ENCODE data around the gene LEMD1.
"Not testable (repeated sequence)": the region's sequence is repeated elsewhere in the genome, so short reads cannot be mapped to it uniquely, and the experiment has no call there.

The LEMD1 gene

DNA sequence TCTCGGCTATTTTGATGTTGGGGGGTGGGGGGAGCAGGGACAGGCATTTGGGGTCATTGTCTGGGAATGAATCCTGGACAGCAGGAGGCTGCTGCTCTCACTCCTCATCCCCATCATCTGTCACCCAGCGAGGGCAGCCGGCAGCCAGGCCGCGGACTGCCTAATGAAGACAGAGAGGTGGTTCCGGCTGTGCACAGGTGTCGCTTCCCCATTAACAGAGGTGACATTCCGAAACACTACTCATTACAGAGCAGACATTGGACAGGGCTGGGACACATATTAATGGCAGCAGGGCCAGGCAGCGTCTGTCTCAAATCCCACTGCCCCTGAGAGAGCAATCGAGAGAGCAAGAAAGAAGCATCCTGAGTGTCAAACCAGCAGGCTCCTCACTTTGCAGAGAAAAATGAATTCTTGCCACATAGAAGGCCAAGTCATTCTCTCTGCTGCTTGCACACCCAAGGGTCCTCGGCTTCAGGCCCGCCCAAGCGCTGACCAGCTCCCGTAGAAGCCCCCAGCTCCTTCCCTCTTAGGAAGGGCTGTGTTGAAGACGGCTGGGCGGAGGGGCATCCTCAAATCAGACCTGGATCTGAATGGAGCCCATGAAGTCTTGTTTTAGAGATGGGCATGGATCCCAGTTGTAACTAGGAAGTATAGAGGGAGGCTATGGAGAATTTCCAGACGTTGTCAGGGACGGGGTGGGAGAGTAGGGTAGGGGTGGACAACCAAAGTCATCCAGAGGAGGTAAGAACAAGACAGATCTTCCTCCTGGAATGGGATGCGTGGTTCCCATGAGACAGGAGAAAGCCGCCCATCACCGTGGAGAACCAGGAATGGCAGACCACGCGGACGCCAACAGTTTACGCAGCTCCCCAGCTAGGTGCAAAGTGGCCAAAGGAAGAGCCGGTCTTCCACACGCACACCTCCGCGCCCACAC, 8.2 kb upstream of the LEMD1 start:
- no peak for DNase-seq (ENCODE audit: low read depth)

DNA sequence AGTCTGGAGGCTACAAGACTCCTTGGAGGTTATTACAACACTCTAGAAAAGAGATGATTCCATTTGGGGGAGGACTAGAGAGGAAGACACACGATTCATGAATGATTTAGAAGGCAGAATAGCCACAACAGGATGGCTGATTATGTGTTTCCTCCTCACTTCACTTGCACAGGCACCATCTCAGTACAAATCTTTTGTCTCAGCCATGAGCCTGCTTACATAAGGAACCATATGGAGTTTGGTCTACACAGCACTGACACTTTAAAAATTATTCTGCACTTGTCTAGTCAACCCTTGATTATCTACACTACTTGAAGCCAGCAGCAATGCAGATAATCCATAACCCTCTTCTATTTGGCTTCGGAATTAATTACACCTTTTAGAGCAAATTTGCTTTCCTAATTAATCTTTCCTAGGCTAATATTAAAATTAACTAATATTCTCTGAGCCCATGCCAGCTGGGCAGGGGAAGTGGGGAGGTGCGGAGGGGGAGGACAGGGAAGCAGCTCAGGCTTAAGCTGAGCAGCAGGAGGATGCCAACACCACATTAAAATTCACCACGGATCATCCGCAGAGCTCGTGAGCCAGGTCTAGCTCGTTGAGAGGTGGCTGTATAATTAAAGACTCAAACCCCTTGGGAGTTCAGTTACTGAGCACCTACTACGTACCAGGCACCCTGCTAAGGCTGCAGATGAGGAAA, 3.2 kb upstream of the LEMD1 start:
- DNase-seq (ENCODE audit: low read depth), result no peak

DNA sequence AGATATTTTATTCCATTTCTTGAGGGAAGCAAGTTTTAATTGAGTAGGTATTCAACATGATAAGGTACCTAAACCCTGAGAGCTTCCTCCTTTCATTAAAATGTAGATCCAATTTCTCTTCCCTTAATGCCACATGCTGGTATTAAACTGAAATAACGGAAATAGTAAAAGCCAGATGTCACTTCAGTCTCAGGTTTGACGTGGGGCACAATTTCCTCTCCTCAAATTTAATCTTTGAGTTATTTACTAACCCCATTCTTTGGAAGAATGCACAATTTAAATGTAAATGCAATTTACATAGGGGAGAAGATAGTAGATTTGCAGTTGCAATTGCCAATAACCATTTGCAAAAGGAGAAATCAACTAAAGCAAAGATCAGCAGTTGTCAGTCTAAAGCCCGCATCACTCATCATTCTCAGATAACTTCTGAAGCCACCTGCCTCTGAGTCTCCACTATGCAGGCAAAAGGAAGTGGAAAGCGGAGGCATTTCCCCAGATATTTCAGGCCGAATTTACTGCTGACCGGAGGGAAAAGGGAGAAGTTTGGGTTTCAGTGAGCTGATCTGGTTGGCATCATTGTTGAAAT, 2.1 kb upstream of the LEMD1 start:
- no peak for DNase-seq (ENCODE audit: low read depth)

DNA sequence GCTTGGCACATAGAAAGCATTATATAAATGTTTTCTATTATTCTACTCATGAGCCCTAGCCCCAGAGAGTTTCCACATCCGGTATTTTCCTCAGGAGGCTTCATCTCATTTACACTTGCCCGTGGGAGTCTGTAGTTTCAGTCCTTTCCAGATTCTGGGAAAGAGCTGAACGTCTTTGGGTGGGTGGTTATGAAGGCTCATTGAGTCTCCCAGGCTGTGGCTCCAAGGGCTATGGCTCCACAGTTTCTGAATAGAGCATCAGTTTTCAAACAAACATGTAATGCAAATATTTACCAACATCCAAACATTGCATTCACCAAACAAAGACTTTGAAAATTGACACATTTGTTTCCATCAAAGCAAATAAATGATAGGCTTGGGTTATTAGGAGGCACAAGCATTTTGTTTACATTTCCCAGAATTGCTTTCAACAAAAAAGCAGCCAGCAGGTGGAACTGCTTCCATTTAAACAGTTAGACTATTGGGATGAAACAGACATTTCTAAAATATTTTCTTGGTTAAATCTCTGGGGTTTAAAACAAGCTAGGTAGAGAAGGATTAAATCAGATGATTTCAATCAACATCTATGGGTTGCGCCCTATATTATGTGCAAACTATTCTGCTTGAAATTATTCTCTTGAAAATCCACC, 1.3 kb upstream of the LEMD1 start:
- no peak for DNase-seq (ENCODE audit: low read depth)

DNA sequence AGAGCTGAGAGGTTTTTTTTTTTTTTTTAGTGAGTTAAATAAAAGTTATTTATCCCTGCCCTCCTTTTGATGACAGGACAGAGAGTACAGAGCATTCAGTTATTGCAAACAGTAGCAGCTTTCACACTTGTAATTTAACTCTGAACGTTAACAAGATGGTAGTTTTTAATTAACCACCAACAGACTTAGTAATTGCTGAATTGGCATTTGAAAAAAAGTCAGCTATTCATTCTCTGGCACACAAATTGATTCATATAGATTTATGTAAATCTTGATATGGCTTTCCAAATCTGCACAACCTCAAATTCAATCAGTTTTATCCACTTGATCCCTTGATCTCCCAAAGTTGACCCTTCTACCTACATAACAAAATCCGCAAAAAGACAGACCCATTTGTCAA, 918 bp downstream of the LEMD1 start:
- no peak for DNase-seq (ENCODE audit: low read depth)

DNA sequence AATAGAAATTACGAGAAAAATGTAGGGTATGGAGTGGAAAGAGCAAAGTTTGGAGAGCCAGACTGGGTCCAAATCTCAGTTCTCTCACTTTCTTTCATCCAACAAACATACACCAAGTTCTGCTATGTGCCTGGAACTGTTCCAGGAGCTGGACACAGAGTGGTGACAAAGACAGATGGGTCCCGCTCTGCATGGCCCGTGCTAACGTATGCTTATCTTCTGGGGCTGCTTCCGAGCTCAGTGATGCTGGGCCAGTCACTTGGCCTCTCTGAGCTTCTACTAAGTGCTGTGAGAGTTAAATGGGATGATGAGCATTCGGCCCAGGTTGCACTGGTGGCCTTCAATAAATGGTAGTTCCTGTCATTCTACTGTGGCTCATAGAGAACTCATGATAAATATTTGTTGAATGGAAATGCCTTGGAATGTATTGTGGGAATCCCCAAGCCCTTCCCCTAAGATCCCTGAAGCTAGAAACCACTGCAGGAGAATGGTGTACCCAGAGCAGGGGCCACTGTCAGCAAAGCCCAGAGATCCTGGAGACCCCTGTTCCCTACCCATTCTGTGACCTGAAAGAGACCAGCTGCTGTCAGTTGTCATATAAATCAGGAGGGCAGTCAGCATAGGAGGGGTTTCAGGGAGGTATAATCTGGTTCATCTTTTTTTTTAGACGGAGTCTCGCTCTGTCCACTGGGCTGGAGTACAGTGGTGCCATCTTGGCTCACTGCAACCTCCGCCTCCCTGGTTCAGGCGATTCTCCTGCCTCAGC, 3.8 kb downstream of the LEMD1 start:
- no peak for DNase-seq (ENCODE audit: low read depth)

DNA sequence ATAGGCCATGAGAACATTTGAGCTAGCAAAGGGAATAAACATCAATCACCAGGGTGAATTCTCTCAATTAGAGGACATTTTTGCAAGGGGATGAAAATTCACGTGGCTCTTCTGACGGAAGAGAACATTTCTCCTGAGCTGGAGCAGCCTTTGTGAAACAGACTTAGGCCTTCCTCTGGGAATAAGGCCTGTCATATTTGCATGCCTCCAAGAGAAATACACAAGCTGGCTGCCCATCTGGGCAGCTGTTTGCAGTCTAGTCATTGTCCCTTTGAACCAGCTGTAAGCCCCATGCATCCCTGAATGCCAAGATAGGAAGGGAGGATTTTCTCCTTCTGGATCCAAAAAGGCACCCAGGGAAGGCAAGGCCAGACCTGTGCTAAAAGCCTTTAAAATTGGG, 5.5 kb downstream of the LEMD1 start:
- no peak for DNase-seq (ENCODE audit: low read depth)

DNA sequence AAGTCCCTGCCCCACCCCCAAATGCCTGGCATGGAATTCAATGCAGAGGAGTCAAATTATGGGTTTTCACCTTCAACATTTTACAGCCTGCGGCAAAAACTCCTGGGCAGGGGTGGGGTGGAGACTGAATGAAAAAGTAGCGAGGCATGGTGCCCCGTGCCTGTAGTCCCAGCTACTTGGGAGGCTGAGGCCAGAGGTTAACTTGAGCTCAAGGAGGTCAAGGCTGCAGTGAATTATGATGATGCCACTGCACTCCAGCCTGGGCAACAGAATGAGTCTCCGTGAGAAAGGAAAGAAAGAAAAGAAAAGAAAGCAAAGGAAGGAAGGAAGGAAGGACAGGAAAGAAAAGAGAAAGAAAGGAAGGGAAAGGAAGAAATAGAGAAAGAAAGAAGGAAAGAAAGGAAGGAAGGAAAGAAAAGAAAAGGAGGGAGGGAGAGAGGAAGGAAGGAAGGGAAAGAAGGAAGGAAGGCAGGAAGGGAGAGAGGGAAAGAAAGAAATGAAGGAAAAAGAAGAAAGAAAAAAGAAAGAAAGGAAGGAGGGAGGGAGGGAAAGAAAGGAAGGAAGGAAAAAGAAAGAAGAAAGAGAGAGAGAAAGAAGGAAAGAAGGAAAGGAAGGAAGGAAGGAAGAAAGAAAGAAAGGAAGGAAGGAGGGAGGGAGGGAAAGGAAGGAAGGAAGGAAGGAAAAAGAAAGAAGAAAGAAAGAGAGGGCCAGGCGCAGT, 11.1 kb downstream of the LEMD1 start:
- no peak for DNase-seq (ENCODE audit: low read depth)

DNA sequence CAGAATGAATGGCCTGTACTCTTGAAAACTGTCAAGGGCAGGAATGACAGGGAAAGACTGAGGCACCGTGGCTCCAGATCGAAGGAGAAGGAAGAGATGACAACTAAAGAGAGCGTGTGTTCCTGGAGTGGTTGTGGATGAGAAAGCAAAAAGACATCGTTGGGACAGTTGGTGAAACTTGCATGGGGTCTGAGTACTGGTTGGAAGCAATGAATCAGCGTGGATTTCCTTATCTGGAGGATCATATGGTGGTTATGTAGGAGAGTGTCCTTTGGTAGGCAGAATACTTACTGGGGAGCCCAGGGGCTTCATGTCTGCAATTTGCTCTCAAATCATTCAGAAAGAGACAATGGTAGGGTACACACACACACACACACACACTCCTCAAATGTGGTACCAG, 13.9 kb downstream of the LEMD1 start:
- no peak for DNase-seq (ENCODE audit: low read depth)

DNA sequence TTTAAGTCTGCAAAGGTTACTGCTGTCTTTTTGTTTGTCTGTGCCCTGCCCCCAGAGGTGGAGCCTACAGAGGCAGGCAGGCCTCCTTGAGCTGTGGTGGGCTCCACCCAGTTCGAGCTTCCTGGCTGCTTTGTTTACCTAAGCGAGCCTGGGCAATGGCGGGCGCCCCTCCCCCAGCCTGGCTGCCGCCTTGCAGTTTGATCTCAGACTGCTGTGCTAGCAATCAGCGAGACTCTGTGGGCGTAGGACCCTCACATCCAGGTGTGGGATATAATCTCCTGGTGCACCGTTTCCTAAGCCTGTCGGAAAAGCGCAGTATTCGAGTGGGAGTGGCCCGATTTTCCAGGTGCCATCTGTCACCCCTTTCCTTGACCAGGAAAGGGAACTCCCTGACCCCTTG, 15.6 kb downstream of the LEMD1 start:
- not testable (repeated sequence) for DNase-seq (ENCODE audit: low read depth)

DNA sequence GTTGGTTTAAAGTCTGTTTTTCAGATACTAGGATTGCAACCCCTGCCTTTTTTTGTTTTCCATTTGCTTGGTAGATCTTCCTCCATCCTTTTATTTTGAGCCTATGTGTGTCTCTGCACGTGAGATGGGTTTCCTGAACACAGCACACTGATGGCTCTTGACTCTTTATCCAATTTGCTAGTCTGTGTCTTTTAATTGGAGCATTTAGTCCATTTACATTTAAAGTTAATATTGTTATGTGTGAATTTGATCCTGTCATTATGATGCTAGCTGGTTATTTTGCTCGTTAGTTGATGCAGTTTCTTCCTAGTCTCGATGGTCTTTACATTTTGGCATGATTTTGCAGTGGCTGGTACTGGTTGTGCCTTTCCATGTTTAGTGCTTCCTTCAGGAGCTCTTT, 17.4 kb downstream of the LEMD1 start:
- not testable (repeated sequence) for DNase-seq (ENCODE audit: low read depth)

DNA sequence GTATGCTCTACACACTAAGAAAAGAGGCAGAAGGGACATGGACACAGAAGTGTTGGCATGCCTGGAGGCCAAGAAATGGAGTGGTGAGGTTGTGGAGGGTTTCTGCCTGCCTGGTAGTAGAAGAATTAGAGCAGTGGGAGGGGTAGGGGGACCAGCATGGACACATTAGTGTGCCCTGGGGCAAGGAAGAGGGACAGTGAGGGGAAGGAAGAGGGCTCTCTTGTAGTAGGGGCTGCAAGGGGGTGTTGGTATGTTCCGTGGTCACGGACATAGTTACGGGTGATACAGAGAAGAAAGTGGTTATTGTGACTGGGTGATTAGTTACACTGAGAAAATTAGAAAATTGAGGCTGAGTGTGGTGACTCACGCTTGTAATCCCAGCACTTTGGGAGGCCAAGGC, 23.3 kb downstream of the LEMD1 start:
- no peak for DNase-seq (ENCODE audit: low read depth)

DNA sequence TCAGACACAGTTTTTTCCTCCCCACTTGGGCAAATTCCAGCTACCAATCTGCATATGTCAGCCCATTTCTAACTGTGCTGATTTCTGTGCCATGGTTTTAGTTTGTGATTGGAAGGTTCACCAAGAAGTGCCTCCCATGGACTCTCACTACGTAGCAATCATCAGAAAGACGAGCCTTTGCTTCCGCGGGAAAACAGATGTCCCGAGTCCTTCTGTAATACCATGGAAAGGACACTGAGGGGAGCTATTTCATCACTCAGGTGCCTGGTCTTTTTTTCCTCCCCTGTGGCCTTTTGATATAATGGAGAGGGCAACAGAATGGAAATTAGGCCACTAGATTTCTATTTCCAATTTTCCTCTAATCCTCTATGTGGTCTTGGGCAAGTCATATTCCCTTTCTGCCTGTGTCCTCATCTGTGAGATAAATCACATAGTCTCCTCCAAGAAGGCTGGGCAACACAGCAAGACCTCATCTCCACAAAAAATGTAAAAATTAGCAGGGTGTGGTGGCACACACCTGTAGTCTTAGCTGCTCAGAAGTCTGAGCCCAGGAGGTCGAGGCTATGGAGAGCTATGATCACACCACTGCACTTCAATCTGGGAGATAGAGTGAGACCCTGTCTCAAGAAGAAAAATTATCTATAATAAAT, 24.8 kb downstream of the LEMD1 start:
- no peak for DNase-seq (ENCODE audit: low read depth)

DNA sequence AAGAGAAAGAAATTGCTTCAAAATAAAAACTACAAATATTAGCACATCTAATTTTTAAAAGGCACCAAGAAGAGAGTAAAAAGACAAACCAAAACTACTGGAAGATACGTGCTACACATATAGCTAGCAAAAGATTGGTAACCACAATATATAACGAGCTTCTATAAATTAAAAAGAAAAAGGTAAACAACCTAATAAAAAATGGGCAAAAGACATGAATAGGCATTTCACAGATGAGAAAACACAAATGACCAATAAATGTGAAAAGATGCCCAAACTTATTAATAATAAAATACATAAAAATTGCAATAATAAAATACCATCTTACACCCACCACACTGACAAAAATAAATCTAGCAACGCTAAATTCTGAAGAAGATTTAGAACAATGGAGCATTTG, 26.2 kb downstream of the LEMD1 start:
- DNase-seq (ENCODE audit: low read depth), result no peak

DNA sequence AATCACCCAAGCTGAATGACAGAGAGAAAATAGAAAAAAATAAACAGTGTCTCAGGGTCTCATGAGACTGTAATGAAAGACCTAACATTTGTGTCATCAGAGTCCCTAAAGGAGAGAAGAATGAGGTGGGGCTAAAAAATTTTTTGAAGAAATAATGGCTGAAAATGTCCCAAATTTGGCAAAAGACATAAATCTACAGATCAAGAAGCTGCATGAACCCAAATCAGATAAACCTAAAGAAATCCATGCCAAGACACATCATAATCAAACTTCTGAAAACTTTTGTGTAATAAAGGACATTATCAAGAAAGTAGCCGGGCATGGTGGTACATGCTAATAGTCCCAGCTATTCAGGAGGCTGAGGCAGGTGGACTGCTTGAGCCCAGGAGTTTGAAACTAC, 29.2 kb downstream of the LEMD1 start:
- DNase-seq (ENCODE audit: low read depth), result no peak

DNA sequence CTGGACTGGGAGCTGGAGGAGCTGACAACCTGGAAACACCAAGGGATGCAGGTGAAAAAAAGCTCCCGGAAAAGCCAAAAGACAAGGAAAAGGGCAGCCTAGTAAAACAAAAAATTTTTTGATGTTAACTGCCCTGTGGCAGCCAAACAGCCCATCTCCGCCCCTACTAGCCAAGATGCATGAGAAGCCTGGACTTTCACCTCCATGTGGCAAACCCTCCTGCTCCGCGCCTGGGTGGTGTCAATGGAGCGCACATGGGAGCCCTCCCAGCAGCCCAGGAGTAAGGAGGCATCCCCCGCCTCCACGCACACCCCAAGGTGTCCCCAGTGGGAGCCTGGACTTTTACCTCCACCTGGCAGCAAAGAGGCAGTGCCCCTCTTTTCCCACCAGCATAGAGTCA, 30.5 kb downstream of the LEMD1 start:
- DNase-seq (ENCODE audit: low read depth), result no peak

DNA sequence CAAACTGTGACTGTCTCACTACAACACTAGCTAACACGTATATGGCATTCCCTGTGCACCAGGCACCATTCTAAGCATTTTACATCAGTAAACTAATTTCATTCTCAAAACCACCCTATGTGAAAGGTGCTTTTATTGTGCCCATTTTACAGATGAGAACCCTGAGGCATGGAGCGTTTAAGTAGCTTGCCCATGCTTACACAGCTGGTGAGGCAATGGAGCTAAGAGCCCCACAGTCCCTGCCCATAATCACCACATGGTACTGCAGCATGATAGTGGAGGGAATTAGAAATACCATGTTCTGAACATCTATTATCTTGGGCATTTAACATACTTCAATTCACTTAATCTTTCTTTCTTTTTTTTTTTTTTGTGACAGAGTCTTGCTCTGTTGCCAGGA, 34.0 kb downstream of the LEMD1 start:
- no peak for DNase-seq (ENCODE audit: low read depth)

DNA sequence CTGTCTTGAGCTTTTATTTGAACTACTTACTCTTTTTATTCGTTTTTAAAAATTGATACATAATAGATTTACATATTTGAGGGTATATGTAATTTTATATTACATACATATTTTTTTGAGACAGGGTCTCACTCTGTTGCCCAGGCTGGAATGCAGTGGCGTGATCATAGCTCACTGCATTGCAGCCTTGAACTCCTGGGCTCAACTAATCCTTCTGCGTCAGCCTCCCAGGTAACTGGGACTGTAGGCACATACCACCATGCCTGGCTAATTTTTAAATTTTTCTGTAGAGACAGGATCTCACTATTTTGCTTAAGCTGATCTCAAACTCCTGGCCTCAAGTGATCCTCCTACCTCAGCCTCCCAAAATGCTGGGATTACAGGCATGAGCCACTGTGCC, 38.9 kb downstream of the LEMD1 start:
- DNase-seq (ENCODE audit: low read depth), result not testable (repeated sequence)

DNA sequence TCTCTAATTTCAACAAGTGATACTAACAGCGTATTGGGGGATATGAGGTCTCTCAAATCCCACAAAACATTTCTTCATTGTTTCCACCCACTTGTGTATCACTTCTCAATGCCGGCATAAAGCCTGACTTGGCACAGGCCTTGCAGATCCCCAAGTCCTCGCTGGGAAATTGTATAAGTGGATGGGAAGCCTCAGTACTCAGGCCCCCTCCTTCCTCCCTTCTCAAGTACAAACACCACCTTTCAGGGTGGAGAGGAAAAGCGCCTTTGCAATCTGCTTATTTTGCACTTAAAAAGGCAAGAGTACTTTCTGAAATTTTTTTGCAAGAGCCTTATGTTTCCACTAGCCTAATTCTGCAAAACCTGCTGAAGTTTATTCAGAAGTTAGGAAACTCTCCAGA, 39.3 kb downstream of the LEMD1 start:
- DNase-seq (ENCODE audit: low read depth), result no peak

DNA sequence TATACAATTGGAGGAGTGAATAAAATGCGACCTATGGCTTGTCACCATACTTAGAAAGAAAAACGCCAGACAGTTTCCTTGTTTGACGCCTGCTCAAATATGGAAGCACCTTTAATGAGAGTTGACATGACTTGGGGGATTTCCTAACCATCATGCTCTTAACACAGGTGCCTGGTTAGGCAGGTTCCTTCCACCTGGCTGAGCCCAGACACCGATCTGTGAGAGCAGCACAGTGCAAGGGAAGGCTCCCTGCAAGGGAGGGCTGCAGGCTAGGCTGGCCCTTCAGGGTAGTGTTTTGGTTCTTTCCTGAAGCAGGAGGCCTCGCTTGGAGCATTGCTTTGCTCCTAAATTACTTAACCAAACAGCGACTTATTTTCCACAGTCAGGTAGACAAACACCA, 40.6 kb downstream of the LEMD1 start:
- no peak for DNase-seq (ENCODE audit: low read depth)

DNA sequence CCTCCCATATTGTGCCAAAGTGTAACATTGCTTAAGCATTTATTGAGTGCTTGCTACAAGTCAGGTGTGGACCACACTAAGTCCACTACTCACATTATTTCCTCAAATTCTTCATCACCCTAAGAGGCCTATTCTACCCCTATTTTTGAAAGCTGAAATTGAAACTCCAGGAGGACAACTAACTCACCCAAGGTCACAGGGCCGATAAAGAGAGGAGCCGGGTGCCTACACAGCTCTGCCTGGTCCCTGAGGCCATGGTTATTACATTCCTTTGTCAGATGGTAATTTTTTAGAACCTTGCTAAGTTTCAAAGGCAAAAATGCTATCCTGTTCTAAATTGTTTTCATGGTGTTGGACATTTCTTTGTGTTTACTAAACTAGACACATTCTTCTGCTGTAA, 41.0 kb downstream of the LEMD1 start:
- DNase-seq (ENCODE audit: low read depth), result no peak

Data from GM04503 (cell line).